Duodenal mucosa (tissue), 2 donors: ENCODE results near the gene PRKCZ.
A peak's percentile ranks its signal among the peaks of the same experiment; 100 is the strongest.

ENCODE experiments used
- H3K27ac ChIP-seq: one replicate; pipeline ENCODE4 v1.7.0; 2013; ENCODE audit warnings: low read depth, low read length
- H3K27me3 ChIP-seq, 2 donors: one replicate each; pipeline ENCODE4 v1.7.0; 2013; ENCODE audit warnings: low read length in 2 of 2, control low read depth in 1 of 2; ENCODE audit not compliant: insufficient read depth in 2 of 2, control insufficient read depth in 1 of 2
- H3K36me3 ChIP-seq, 2 donors: one replicate each; pipeline ENCODE4 v1.7.0; 2013; ENCODE audit warnings: low read length in 2 of 2, control low read depth in 1 of 2; ENCODE audit not compliant: insufficient read depth in 2 of 2, control insufficient read depth in 1 of 2
- H3K4me1 ChIP-seq, 2 donors: one replicate each; pipeline ENCODE4 v1.7.0; 2013; ENCODE audit warnings: low read length in 2 of 2, control low read depth in 1 of 2; ENCODE audit not compliant: insufficient read depth in 2 of 2, control insufficient read depth in 1 of 2
- H3K4me3 ChIP-seq, 2 donors: one replicate each; pipeline ENCODE4 v1.7.0; 2013; ENCODE audit warnings: low read length in 2 of 2, low read depth in 1 of 2
- H3K9ac ChIP-seq, 2 donors: one replicate each; pipeline ENCODE4 v1.7.0; 2013; ENCODE audit warnings: low read length in 2 of 2, low read depth in 1 of 2
- H3K9me3 ChIP-seq, 2 donors: one replicate each; pipeline ENCODE4 v1.7.0; 2013; ENCODE audit warnings: low read length in 2 of 2, control low read depth in 1 of 2; ENCODE audit not compliant: control insufficient read depth in 1 of 2

The PRKCZ gene

DNA sequence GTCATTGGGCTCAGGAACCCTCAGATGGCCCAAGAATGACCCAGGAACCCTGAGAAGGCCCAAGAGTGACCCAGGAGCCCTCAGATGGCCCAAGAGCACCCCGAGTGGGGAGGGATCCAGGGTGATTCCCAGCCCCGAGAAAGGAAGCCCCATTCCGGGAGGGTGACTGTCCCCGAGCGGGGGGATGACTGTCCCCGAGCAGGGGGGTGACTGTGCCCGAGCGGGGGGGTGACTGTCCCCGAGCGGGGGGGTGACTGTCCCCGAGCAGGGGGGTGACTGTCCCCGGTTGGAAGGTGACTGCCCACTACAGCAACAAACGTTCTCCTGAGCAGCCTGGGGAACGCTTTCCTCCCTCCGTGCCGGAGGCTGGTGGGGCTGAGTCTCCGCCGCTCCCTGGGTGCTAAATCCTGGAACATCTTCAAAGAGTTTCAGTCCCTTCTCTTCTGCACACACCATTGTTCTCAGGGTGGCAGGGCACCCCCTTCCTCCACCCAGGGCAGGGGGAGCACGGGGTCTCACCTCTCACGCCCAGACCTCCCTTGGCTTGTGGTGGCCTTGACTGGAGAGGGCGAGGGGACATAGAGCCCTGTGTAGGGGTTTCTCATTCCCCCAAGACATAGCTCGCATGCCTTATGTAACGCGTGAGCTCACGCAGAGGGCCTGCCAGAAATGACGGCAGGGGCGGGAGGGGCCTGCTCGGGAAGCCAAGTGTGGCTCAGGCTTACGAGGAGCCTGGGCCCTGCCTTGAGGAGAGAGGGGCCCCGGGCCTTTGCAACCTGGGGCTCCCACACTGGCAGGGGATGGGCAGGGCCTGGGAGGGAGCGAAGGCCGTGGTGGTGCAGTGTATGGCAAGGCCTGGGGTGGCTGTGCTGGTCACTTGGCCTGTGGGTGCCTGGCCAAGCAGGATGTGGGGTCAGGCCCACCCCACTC, 163.6 kb downstream of the PRKCZ start:
- Histone ChIP-seq H3K4me3 (no peak overlapping the region), H3K9me3 (no peaks in the 10 kb centered on the region), H3K36me3 (no peaks in the 10 kb centered on the region), H3K4me1 (peaks cover 15 to 16% of the 10 kb centered on the region in 2 donors), H3K27me3 (no peaks in the 10 kb centered on the region), H3K9ac (peak overlapping the region; percentile 65 to 71), H3K27ac (peak overlapping the region; percentile 95)

DNA sequence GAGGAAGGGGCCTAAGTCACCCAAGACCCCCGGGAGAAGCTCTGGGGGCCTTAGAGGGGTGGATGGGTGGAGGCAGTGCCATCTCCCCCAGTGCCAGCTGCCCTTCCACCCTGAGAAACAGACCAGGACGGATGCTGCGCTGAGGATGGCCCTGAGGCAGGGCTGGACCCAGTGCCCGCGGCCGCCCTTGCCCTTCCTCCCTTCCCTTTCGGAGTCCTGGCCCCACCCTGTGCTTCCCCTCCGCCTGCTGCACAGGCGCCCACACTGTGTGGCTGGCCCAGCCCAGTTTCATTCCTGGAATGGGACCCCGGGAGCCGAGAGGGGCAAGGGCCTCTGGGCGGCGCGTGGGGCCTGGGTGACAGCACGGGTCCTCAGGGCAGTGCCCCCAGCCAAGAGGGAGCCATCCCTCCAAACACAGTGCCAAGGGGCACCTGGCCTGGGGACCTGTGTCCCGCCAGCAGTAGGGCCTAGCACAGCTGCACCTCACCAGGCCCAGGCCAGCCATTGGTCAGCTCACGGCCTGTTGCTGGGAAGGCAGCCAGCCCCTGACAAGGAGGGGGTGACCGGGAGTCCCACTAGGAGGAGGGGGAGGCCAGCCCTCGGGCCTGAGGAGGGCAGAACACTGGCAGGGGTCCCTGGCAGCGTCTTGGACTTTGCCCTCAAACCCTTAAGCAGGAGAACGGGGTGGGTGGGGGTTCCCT, 164.5 kb downstream of the PRKCZ start:
- H3K9me3 ChIP-seq, result no peaks in the 10 kb centered on the region
- H3K27ac ChIP-seq, result peak overlapping the region; percentile 95
- no peaks in the 10 kb centered on the region for H3K27me3 ChIP-seq
- no peaks in the 10 kb centered on the region for H3K36me3 ChIP-seq
- peak overlapping the region in 1 of 2 donors; percentile 71 for H3K9ac ChIP-seq
- no peak overlapping the region for H3K4me3 ChIP-seq
- H3K4me1 ChIP-seq, result peaks cover 15 to 16% of the 10 kb centered on the region in 2 donors

DNA sequence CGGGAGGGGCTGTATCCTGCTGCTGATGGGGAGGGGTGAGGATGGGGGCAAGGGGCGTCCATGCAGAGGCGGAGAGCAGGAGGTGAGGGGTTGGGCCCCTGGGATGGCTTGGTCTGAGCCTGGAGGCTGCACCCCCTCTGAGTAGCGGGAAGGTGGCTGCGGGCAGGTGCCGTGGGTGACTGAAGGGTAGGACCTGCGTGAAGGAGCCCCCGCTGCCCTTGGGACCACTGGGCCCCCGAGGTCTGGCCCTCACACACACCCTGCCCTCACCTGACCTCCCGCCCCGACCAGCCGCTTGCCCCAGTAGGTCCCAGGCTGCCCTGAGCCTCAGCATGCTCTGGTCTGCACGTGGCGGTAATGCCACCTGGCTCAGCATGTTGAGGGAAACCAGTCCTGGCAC, 165.1 kb downstream of the PRKCZ start:
- H3K27me3 ChIP-seq, result no peaks in the 10 kb centered on the region
- H3K36me3 ChIP-seq, result no peaks in the 10 kb centered on the region
- peaks cover 15 to 16% of the 10 kb centered on the region in 2 donors for H3K4me1 ChIP-seq
- no peak overlapping the region for H3K4me3 ChIP-seq
- H3K27ac ChIP-seq, result no peak overlapping the region
- H3K9me3 ChIP-seq, result no peaks in the 10 kb centered on the region
- no peak overlapping the region for H3K9ac ChIP-seq

DNA sequence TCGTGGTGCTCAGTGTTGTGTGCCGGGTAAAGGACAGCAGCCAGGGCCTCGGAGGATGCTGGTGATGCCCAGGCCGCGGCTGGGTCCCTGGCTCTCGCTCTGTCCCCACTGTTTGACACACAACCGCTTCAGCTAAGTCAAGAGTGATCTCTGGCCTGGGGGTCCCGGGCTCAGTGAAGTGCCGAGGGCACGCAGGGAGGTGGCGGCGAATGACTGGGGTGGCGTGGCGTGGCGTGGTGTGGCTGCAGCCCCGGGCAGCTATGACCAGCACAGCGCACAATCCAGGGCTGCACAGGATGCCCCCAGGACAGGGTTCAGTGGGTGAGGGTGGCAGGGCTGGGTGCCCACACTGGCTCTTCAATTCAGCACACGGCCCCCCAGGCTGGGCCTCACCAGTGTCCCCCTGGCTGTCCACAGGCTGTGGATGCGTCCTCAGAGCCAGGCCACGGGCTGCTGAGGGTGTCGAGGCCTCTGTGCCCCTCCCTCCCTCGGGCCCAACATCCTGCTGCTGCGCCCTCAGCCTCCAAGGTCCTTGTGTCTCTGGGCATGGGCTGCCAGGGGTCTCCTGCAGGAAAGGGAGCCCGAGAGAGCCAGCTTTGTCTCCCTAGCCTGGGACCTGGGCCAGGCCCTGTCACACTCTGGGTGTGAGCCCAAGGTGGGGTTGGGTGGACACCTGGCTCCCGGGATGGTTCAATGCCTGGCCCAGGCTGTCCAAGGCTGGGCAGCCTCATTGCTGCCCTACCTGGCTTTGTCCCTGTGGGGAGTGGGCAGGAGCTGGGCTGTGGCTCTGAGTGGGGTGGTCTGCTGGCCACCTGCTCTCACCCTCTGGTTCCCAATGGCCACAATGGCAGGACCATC, 165.9 kb downstream of the PRKCZ start:
- Histone ChIP-seq H3K9me3 (no peaks in the 10 kb centered on the region), H3K36me3 (no peaks in the 10 kb centered on the region), H3K27me3 (no peaks in the 10 kb centered on the region), H3K27ac (no peak overlapping the region), H3K4me1 (peaks cover 15 to 16% of the 10 kb centered on the region in 2 donors), H3K9ac (no peak overlapping the region), H3K4me3 (no peak overlapping the region)

DNA sequence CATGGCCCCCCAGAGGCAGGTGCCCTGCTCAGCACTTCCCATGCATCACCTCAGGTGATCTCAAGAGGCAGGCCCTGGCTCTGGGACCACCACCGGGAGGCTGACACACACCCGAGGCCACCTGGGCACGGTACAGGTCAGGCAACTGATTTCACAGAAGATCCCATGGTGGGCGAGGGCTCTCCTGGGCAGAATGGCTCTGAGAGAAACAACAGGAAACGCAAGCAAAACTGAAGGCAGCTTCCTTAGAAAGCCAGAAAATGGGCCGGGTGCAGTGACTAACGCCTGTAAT, 166.5 kb downstream of the PRKCZ start:
- H3K27me3 ChIP-seq, result no peaks in the 10 kb centered on the region
- no peak overlapping the region for H3K9ac ChIP-seq
- no peak overlapping the region for H3K27ac ChIP-seq
- no peaks in the 10 kb centered on the region for H3K36me3 ChIP-seq
- H3K4me1 ChIP-seq, result peaks cover 15 to 16% of the 10 kb centered on the region in 2 donors
- H3K4me3 ChIP-seq, result no peak overlapping the region
- H3K9me3 ChIP-seq, result no peaks in the 10 kb centered on the region

DNA sequence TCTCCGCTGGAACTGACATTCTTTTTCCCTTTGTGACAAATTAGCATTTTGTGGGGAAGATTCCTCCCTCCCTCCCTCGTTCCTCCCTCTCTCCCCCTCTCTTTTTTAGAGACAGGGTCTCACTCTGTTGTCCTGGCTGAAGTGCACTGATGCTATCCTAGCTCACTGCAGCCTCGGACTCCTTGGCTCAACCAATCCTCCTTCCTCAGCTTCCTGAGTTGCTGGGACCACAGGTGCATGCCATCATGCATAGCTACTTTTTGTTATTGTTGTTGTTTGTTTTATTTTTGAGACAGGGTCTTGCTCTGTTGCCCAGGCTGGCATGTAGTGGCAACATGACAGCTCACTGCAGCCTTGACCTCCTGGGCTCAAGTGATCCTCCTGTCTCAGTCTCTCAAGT, 171.1 kb downstream of the PRKCZ start:
- Histone ChIP-seq H3K27me3 (no peaks in the 10 kb centered on the region), H3K36me3 (no peaks in the 10 kb centered on the region), H3K9me3 (no peaks in the 10 kb centered on the region), H3K27ac (no peak overlapping the region), H3K9ac (no peak overlapping the region), H3K4me3 (no peak overlapping the region), H3K4me1 (peaks cover 0 to 1% of the 10 kb centered on the region in 2 donors)

DNA sequence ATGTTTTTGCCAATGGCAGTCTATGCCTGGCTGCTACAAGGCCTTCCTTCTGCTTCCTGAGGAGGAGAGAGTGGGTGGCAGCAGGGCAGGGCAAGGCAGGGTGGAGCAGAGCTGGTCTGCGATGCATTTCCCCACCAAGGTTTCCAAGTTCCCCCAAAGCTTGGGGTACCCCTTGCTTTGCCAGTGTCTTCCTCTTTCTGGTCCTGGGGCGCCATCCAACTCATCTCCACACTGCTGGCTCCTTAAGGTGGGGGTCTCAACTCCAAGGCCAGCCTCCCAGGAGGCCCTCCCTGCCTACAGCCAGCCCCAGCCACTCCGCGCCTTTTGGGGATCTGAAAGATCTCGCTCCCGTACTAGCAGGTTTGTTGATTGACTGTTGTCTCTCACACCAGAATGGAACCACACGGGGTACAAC, 174.0 kb downstream of the PRKCZ start:
- Histone ChIP-seq H3K27me3 (no peaks in the 10 kb centered on the region), H3K4me1 (peaks cover 0 to 11% of the 10 kb centered on the region in 2 donors), H3K9ac (no peak overlapping the region)

DNA sequence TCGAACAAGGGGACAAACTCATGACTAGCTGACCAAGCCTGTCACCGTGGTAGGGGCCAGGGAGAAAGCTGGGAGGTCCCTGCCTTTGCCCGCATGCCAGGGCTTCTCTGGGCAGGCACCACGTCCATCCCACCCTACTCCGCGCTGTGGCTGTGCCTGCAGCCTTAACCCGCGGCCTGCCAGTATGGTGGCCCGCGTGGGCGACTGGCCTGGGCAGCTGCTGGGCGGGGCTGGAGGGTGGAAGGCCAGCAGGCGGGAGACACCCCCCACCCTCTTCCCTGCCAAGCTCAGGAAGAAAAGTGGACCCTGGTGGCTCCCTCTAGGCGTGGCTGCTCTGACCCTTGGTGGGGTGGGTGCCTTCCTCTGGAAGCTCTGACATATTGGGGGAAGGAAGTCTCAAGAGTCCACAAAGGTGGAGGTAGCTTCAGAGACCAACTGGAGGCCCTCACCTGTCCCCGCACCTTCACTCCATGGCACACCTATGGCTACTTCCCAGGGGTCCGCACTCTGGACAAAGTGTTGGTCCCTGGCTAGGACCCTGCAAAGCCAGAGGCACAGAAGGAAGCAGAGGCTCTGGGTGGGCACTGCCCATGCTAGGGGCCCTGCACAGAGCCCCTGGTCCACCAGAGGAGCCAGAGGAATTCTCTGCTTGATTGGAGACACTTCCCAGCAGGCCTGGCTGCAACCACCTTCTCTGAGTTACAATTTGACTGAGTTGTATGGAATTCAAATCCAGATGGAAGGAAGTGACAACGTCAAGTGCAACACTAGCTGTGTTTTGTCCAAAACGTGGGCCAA, 174.6 kb downstream of the PRKCZ start:
- no peak overlapping the region for H3K27ac ChIP-seq

More for the DNA sequence above, 174.0 kb downstream of the PRKCZ start:
- no peaks in the 10 kb centered on the region for H3K36me3 ChIP-seq
- no peak overlapping the region for H3K27ac ChIP-seq
- H3K9me3 ChIP-seq, result no peaks in the 10 kb centered on the region
- H3K4me3 ChIP-seq, result no peak overlapping the region

DNA sequence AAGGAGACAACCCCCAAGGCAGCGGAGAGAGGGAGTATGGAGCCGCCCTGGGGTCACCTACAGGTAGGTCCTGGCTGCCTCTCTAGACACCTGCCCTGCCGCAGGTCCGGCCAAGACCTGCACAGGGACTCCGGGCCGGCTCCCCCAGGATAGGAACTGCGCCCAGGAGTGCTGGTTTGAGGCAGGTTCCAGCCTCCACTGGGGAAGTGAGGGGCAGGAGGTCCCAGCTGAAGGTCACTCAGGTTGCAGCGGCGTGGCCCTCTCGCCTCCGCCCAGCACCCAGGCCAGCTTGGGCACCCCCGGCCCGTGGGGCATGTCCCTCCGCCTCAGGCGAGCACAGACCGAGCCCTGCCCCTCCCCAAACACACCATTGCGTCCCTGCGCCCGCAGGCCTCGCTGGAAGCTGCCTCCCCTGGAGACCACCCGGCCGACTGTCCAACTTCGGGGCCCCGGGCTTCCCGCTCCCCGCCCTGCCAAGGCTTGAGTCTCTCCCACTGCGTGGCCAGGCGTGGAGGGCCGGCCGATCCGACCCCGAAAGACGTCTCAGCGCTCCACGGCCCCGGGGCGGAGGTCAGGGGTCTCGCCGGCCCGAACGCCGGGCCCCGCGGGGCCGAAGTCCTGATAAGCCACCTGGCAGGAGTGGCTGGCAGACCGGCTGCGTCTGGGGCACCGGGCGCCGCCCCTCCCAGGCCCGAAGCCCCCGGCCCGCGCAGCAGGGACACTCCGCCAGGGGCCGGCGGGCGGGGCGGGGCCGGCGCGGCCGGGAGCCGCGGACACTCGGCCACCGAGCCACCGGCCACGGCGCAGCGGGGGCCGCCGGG, 176.5 kb downstream of the PRKCZ start:
- peaks cover 17 to 36% of the 10 kb centered on the region in 2 donors for H3K4me1 ChIP-seq
- no peaks in the 10 kb centered on the region for H3K9me3 ChIP-seq
- peak overlapping the region; percentile 93 for H3K27ac ChIP-seq
- peak overlapping the region; percentile 58 to 77 for H3K4me3 ChIP-seq
- no peaks in the 10 kb centered on the region for H3K36me3 ChIP-seq
- peak overlapping the region; percentile 65 to 84 for H3K9ac ChIP-seq
- H3K27me3 ChIP-seq, result no peaks in the 10 kb centered on the region

More for the DNA sequence above, 174.6 kb downstream of the PRKCZ start:
- Histone ChIP-seq H3K36me3 (no peaks in the 10 kb centered on the region), H3K4me3 (no peak overlapping the region), H3K4me1 (peaks cover 0 to 18% of the 10 kb centered on the region in 2 donors), H3K9ac (no peak overlapping the region), H3K27me3 (no peaks in the 10 kb centered on the region), H3K9me3 (no peaks in the 10 kb centered on the region)
